Activated naive CD4-positive, alpha-beta T cell treated with Interleukin-2 at 50 U/mL for 16 hours (primary cell): ENCODE data around the gene SNAP47.

ENCODE experiments used
- DNase-seq: peaks from one replicate; pipeline ENCODE4 v3.0.0-alpha.2; 2020

The SNAP47 gene

DNA sequence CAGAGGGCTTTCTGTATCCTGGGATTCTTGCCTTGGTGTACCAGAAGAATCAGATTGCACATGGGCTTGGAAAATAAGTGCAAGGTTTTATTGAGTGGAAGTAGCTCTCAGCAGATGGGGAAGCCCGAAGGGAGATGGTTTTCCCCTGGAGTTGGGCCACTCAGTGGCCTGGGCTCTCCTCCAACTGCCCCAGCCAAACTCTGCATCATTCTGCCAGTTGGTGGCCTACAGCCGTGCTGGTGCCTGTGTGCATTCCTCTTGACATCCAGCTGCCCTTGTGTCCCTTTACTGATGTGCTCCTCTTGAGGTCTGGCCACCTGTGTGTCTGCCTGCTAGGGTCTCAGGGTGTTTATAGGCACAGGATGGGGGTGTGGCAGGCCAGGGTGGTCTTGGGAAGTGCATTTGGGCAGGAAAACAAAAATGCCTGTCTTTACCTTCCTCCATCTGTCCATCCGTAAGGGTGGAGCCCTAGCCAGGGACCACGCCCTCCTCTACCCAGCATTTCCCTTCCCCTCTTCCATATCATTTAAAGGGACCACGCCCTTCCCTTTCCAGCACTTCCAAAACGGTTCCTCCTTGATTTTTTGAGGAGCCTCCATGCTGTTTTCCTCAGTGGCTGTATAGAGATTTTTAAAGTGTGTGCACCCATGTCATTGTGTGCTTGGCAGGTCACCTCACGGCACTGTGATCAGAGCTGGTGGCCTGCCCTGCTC is 18.9 kb downstream of the SNAP47 start:
- DNase-seq = no peak

DNA sequence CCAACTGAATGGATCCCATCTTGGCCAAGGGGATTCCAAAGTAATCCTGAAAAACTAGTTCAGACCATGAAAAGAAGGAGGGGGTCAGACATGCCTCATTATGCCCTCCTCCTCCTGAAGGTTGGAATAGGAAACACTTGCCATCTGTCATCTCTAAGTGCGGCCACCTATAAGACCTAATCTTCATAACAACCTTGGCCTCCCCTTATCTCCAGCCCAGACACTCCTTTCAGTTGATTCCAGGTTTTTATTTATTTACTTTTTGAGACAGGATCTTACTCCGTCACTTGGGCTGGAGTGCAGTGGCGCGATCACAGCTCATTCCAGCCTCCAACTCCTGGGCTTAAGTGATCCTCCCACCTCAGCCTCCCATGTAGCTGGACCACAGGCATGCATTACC is 19.7 kb downstream of the SNAP47 start:
- no peak for DNase-seq

DNA sequence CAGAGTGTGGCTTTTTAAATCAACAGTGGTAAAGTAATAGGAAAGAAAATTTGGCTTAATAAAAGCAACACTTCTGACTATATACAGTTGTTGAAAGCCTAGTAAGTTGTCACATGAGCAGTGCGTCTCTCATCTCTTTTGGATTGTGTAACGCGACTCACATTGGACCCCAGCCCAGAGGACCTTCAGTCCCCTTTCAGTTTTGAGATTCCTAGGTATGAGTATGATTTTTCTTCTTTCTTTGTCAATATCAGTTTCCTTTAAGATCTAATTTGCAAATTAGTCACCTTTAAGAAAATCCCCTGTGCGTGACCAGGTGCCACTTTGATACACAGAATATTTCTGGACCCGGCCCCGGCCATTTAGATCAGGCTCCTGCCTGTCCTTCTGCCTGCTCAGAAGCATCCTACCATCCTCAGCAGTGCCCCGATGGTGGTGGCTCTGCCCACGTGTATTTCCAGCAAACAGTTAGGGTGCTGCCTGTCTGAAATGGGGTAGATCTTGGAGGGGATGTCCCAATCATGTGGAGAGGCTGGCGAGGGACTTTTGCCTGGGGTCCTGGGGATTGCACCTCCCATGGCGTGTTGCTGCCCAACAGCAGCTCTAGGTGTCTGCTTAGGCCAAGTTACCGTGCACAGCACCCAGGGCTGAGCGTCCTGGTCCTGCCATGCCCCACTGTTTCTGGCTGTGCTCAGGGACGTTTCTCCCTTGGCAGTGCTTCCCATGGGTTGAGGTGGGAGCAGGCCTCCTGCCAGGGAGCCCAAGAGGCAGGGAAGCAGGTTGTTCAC is 21.1 kb downstream of the SNAP47 start:
- DNase-seq = no peak

DNA sequence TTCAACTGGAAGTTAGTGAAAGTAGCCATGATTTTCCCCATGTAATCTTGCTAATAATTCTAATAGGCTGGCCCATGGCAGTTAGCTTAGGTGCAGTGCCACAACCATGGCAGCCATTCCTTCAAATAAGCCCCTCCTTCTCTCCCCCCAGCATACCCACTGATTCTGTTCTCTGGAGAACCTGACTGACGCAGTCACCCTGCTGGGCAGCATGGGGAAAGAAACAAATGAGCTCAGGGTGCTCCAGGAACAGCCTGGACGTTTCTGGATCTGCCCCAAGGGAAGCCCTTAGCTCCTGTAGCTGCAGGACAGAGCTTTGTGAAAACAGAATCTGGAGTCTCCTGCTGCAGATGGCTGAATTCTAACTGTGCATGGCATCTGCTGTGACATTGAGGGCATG is 22.5 kb downstream of the SNAP47 start:
- DNase-seq = no peak

DNA sequence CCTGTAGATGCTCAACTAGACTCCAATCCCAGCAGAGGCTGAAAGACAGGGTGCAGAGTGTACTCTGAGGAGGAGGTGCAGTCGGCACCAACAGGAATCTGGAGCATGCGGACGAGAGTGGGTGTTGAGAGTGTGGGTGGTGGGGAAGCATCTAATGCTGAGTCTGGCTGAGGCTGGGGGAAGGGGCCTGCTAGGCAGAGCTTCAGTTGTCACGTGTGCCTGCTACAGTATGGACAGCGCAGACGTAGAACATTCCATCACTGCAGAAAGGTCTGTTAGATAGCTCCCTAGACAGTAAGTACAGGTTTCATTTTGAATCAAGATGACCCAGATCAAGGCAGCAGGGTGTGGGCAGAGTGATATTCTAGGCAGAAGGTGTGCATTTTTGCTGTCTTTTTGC is 23.1 kb downstream of the SNAP47 start:
- no peak for DNase-seq

DNA sequence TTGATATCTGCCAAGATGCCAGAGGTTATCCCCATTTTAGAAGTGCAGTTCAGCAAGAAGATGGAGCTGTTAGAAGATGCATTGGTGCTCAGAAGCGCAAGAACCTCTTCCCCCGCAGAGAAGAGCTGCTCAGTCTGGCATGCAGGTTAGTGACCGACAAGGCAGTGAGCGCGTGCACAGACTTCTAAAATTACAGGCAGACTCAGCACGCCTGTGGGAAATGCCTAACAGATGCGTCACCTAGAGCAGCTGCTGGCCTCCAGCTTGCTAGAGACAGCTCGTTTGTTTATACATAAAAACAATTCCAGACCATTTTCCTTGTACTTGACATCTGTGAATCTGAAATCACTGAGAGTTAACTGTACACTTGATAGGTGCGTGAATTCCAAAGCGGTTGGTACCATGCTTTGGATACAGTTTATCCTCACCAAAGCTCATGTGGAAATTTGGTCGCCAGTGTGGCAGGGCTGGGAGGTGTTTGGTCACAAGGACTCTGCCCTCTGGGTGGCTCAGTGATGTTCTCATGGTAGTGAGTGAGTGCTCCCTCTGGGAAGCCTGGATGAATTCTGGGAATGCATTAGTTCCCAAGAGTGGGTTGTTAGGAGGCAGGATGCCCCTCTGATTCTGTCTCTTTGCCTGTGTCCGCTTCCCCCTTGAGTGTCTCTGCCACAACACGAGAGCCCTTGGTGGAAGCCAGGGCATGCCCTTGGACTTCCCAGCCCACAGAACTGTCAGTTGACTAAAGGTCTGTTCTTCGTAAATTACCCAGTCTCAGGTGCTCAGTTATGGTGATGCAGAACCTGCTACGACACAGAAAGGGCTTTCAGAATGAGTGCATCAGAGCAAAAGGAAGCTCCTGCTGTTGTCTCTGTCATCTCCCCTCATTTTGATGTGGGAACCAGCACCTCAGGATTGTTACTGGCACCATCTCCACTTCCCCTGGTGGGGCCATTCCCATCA is 24.4 kb downstream of the SNAP47 start:
- no peak for DNase-seq

DNA sequence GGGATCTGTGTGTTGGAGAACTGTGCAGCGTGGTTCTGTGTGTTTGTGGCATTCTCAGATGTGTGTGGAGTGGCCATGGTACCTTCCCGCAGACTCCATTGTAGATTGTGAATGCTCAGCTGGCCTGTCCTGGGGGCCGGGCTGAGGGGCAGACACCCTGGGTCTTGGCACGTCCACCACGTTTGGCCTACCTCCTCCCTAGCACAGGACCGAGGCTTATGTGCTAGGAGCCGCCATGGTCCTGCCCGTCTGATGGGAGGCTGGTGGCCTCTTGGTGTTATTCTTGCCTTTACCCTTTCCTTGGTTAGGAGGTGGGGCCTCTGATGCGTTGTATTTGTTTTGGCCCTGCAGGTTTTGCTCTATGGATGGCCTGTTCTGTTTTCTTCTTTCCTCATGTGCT is 25.1 kb downstream of the SNAP47 start:
- DNase-seq = no peak

DNA sequence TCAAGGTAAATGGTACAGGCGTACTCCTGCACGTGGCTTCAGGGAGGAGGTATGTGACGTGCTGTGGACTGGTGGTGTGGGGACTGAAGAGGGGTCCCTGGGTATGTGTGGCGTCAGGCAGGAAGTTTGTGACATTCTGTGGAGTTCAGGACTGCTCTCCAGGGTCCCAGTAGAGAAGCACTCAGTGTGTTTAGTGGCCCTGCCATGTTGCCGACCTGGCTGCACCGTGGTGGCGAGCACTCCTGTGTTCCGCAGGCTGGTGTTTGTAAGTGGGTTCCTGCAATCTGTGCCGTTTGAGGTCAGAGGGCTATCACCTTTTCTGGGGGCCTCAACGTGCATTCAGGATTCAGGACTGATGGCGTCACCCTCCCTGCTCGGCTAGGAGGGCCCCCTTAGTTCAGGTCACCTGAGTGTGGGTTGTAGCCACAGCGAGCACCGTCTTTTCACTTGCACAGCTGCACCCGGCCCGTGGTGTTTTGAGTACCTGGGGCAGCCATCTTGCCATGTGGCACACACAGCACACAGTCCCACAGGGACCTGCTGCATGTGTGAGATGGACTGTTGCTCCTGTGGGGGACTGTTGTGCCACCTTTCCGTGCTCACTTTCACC is 26.5 kb downstream of the SNAP47 start:
- DNase-seq = no peak

DNA sequence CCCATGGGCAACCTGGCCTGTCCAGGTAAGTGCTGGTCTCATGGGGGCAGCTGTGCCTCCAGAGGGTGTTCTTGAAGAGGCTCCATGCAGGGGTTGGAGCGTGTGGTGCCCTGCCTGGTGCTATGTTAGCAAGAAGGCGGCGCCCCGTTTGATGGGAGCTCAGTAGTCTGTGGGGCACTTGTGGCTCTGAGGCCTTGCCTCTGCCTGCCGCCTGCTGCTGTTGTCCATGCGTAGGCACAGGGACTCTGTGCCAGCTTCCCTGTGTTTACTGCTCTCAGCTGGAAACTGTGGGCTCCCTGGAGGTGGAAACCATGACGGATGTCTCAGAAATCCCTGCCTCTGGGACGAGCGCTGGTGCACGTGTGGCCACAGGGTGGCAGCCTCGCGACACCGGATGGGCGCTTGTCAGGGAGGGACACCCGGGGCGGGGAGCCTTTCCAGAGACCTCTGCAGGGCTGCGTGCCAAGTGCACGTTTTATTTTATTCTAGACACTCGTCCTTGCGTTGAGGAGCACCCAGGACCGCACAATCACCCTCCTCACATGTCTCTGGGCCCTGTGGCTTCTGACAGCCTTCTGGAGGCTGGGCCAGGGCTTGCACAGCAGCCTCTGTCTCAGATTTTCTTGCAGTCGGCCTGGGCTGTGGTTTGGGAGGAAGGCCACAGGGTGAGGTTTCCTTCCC is 27.1 kb downstream of the SNAP47 start:
- peak; percentile 87 for DNase-seq

DNA sequence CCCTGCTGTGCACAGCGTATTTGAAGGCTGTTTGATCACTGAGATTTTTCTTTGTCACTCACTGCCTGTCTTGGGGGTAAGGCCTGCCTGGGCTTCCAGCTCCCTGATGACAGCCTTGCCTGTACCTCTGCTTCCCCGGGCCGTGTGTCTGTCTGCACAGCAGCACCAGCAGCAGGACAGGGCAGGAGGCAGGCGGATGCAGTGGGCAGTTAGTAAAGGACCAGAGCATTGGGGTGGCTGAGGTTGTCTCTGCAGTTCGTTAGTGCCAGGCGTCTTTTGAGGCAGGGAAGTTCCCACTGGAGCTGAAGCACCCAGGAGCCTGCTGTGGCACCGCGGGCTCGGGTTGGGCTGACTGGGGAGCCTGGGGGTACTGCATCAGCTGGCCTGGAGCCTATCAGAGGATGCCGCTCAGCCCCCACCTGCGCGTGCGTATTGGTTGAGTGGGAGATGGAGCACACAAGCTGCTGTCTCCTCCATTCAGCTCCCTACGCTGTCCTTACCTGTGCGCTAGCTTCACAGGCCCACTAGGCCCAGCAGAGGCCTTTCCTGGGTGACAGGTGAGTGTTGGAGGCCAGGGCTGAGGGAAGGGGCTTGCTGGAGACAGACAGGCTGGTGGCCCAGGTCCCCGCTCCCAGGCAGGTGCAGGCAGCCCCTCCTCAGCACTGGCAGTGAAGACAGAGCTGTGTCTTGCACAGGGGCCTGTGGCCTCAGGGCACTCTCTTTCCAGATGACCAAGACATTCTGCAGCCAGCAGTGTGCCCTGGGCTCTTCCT is 28.2 kb downstream of the SNAP47 start:
- DNase-seq = no peak

DNA sequence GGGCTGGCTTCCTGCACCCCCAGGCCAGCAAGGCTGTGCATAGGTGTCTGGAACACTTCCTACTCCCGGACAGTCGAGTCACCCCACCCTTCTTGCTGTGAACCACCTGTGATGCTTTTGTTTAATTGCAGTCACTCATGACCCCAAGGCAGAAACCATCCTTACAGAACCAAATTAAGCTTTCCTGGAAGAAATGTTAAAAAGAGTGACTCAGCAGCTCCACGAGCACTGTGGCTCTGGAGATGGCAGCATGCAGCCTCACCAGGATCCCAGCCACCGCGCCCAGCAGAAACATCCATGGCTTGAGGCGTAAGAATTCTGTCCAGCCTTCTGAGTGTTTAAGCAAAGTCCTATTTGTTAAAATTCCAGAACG is 28.8 kb downstream of the SNAP47 start:
- DNase-seq = no peak

DNA sequence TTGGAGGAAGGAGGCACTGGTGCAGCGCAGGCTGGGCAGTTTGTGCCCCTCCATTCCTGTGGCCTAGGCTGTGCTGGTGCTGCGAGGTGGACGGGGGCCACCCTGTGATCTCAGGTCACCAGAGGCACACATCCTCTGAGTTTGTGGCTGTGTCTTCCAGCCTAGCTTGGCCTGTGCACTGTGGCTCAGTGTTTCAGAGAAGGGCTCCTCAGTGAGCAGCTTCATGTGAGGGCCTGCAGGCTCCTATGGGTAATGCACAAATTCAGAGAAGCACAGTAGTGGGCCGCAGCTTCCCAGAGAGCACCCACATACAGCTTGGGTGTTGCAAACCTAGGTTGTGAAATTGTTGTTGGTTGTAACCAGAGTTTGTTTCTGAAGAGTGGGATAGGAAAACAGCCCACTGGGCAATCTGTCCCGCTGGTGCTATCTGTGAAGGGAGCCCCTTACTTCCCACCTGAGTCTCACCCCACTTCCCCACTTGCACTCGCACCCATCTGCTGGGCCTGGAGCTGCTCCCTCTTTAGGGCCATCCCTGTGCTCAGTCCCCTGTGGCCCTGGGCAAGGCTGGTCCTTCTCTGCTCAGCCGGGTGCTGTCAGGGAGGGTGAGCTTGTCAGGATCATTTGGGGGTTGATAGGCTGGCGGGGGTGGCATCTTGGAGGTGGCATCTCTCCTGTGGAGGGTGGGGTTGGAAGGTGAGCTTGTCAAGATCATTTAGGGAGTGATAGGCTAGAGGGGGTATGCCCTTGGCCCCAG is 30.2 kb downstream of the SNAP47 start:
- no peak for DNase-seq

DNA sequence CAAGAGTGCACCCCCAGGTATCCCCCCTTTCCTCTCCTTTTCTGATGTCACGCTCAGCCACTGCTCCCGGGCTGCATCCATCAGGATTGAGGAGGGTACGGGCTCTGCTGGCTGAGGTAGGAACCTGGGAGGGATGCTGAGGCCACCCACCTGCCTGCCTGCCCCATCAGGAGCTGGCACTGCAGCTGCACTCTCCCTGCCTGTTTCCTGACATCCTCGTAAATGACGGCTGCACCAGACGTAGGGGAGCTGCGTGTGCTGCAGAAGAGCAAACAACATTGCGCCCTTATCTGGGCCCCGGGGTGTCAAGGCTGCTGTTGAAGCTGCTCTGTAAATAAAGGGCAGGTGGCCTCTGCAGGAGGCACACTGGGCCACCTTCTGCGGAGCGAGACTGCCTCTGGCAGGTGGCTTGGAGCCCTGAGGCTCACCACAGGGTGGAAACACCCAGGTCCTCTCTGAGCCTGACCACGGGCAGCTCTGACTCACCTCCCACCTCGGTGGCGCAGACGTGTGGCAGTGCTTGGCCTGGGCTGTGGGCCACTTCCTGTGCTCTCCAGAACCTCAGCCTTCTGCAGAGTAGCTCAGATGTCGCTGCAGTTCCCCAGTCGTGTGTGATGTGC is 30.9 kb downstream of the SNAP47 start:
- DNase-seq = peak; percentile 75

DNA sequence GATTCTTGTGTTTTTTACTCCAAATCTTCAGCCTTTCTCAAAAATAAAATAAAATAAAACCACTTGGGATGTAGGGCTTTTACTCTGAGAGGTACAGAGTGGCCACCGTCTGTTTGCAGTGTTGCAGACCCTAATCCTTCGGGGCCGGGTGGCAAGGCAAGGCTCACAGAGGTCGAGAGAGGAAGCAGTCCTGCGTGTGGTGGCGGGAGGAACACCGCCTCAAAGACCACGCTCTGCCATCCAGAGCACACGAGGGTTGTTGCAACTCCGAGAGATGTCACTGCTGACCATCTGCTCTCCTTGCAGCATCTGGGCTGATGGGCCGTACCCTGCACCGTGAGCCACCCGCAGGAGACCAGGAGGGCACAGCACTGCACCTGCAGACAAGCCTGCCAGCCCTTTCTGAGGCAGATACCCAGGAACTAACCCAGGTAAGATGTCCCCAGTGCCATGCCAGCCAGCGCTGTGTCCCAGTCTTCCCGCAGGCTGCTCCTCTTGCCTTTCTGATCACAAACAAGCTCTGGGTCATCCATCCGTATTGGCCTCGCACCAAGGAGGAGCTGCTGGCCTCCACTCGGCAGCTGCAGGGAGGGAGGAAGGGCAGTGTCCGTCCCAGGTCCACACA is 31.5 kb downstream of the SNAP47 start:
- DNase-seq = no peak

DNA sequence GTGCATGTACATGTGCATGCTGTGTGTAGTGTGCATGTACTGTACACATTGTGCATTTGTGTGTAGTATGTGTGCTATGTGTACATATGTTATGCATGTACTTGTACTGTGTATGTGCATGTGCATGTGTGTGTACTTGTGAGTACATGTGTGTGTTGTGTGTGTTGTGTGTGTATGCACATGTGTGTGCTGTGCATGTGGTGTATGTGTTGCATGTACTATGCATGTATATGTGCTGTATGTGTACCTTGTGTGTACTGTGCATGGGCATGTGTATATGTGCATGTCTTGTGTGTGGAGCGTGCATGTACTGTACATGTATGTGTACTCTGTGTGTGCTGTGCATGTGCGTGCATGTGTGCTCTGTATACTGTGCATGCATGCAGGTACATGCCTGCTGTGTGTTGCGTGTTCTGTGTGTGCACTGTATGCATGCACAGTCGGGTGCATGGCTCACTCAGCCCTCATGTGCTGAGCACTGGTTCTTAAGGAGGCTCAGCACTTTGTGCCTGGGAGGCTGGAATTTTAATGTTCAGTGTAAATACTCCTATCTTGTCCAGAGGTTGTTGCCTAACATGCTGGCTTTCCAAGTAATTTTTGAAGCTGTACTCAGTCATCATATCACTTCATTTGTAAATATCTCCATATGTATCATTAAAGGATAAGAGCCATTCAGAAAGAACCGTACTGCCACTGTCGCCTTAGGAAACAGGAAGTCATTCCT is 32.3 kb downstream of the SNAP47 start:
- no peak for DNase-seq

DNA sequence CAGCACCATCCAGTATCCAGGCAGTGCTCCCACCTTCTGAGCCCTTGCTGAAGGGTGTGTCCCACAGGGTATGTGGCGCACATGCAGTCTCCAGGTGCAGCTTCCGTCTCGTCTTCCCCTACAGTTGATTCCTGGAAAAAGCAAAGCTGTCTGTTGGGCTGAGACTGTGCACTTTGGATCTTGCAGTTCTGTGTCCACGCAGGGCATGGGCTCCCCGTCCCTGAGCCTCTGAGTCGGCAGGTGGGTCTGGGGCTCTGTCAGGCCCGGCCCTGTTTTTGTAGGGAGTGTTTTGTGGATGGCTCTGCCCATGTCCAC is 32.8 kb downstream of the SNAP47 start:
- no peak for DNase-seq

DNA sequence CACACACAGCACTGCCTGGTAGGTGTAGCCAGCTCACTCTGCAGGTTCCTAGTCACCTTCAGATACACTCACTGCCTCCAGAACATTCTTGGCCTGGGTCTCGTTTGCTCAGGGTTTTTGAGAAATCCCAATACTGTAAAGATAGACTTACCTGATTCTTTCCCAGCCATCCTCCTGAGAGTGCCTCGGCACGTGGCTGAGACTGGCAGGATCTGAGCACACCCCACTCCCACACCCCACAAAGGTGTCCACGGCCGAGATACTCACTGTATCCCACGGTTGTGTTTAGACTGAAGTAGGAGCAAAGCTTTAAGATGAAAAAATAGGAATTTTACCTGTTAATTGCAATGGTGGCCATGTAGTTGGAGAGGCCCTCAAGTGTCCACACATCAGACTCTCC is 33.4 kb downstream of the SNAP47 start:
- no peak for DNase-seq

DNA sequence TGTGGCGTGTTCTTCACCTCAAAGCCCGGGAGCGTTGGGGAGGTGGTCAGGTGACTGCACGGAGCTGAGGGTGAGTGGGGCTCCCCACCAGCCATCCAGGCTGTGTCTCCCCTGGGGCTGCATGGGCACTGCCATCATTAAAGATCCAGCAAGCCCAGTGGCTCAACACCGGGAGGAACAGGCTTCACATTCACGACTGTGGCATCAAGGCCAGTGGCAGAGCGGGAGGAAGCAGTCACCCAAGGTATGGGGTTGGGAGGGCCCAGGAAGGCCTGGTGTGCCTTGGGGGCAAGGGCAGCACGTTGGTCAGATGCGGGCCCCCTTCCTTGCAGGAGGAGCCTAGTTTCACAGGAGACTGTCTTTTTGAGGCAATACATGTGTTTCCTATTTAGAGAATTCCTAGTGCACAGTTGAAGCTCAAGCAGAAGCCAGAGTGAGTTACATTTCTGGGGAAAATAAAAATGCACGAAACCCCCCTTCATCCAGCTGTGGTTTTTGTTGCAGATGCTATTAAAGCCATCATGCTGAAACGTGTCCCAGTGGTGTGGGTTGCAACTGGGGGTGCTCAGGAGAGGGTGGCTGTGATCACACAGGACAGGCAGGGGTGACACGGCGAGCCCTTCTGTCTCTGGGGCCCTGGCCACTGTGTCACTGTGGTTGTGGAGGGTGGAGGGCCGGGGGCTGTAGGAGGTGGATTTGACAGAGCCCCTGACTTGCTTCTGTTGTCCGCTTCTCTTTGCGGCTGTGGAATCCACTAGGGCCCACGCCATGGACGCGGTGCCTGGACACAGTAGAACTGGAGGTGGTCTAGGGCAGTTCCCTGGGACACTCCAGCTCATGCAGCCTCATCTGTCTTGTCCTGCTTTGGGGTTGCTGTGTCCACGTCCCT is 34.1 kb downstream of the SNAP47 start:
- no peak for DNase-seq
